HG03442 (cell line): ENCODE results near the gene HDAC4.
"Not testable (repeated sequence)": the region's sequence is repeated elsewhere in the genome, so short reads cannot be mapped to it uniquely, and the experiment has no call there.

Experiments
- ATAC-seq: cut with Tn5 transposase; IDR thresholded peaks from one replicate; pipeline ENCODE4 v1.9.1; 2021; ENCODE audit warnings: mild to moderate bottlenecking, moderate library complexity; ENCODE audit not compliant: unreplicated experiment

The HDAC4 gene

DNA sequence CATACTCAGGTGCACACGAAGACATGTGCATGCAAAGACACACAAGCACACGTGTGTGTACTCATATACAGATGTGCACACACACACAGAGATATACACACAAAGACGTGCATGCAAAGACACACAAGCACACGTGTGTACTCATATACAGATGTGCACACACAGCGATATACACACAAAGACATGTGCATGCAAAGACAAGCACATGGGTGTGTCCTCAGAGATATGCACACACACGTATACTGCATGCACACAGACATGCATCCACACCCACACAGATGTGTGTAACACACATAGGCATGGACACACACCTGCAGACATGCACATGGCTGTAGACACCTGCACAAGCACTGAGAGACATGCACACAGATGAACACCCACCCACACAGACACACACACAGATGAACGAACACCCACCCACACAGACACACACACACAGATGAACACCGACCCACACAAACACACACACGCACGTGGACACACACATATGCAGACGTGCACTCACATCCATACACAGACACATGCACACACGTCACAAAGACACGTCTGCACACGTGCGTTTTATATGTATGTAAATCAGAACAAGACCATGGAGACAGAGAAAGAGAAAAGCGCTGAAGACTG, 321.0 kb downstream of the HDAC4 start:
- no peak for ATAC-seq

DNA sequence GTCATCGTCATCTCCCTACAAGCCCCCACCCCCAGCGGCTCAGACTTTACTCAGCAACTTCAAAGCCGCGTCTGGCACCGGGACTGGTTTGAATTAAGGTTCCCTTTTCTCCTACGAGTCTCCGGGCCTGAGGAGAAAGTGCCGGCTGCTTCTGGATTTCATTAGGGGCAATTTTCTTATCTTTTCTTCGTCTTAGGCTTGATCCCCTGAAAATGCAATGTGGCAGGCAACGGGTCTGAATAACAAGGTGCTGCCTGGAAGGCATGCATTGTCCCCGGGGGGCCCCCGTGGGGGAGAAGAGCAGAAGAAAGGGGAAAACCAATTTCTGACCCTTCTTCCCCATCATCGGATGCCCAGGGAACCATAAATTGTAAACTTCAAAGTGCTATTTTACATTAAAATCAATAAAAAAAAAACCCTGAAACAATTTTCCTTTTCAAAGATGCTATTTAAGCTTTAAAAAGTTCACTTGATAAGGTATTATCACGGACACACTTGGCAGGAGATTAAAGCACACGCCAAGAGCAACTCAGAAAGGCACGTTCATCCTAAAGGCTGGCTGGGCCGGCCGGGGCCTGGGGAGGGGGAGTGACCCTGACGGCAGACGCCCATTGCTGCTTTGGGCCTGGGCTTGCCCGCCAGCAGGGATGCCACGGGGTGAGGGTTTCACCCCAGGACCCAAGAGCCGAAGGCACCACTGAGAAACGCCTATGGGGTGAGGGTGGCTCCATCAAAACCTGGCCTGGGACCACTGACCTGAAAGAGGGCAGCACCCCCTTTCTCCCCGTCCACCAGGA, 322.5 kb downstream of the HDAC4 start:
- no peak for ATAC-seq

DNA sequence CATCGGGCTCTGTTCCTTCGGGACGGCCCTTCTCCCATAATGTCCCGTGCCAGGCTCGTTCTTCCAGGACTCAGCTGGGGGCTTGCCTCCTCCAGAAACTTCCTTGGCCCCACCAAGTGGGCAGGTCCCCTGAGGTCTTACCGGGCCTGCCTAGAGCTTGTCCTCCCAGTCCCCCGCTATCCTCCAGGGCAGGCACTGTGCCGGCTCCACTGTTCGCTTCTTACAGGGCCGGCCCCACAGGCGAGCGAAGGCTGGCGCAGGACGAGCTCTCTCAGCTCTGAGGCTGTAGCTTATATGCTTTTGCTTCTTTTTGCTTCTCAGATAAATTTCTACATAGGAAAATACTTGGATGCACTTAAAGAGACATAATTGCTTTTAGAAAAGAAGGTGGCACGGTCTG, 323.6 kb downstream of the HDAC4 start:
- no peak for ATAC-seq

DNA sequence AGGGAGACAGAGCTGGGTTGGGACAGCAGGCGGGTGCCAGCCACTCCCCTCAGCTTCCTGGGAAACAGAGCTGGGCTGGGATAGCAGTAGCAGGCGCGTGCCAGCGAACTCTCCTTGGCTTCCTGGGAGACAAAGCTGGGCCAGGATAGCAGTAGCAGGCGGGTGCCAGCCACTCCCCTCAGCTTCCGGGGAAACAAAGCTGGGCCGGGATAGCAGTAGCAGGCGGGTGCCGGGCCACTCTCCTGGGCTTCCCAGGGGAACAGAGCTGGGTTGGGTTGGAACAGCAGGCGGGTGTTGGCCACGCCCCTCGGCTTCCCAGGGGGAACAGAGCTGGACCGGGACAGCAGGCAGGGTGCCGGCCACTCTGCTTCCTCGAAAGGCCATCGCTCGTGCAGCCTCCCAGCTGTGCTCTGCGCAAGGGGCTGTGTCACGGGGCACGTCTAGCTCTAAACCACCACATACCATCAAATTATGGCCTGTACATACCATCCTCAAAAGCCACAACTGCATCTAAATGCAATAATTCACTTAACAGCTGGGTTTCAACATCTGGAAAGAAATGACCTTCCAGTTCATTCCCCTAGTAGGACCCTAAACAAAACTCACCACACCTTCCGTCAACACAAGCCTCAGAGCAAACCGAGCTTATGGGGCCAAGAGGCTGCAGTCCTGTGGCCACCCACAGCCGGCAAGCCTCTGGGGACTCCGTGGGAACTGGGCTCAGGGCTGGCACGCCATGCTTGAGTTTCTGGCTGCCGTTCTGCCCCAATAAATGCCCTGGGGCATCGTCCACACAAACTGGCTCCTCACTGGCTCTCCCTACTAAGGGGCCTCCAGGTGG, 324.7 kb downstream of the HDAC4 start:
- no peak for ATAC-seq

DNA sequence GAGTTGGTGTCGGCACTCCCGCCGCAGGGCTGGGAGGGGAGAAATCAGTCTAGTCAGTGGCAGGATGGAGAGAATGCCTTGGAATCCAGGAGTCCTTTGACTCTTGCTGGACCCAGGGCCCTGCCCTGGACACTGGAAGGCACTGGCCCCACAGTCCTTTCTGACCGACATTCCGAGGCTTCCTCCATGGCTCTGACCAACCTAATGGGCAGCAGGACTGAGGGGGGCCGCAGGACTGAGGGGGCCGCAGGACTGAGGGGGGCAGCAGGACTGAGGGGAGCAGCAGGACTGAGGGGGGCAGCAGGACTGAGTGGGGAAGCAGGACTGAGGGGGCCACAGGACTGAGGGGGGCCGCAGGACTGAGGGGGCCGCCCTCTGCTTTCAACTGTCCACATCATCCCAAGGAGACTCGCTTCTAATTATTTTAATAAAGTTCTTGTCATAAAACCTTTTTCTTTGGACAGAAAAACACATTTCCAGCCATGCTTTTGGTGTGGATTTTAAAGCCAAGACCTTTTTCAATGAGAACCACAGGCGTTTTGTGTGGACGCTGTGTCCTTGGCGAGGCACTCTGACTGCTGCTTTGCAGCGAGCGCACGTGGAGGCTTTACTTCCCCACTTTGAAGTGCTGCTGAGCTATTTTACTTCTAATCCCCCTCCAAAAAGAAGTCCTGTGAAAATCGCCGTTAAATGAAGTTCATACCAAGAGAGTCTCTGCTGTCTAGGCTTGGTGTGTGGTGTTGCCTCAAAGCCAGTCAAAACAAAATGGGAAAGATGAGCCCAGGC, 326.9 kb downstream of the HDAC4 start:
- no peak for ATAC-seq

DNA sequence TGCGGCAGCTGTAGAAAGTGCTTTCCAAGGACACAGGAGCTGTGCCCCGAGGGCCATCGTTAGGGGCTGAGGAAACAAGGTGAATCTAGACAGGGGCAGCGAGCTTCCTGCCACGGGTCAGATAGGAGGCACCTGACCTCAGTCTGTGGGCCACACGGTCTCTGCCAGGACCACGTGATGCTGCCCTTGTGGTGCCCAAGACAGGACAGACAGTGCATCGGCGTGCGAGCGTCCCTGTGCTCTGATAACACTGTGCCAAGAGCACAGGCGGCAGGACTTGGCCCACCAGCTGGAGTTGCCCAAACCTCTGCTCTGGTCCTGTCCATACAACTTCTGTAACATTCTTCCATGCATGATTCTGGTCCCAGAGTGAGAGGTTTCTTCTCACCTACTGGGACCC, 327.6 kb downstream of the HDAC4 start:
- no peak for ATAC-seq

DNA sequence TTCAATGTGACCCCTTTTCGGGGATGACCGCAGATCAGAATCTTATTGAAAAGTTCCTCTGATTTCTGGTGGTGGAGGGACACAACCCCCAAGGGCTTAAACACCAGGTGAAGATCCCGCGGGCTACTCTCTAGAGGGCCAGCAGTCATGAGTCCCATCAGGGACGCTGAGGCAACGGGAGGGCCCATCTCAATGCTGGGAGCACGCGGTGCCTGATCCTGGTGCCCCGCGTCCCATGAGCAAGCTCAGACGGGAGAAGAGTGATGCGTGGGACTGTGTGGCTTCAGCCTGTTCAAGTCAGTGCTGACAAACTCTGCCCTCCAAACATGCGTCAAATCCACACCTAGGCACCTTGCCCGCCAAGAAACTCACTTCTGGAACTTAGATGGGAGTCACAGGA, 328.0 kb downstream of the HDAC4 start:
- ATAC-seq: no peak

DNA sequence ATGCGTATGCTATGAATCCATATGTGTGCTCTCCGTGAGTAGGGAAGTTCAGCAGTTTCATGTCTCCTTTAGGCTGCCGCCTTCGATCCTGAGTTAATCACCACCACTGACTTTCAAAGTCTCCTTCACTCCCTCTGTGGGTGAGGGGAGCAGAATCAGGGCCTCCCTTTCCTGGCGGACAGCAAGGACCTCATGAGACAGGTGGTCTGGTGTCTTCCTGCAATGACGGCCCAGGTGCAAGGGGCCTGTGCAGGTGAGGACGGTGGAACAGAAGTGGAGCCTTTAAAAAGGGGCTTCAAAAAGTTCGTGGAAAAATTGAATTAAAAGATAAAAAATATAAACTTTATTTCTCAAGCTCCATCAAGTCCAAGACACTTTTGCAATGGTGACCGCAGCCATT, 330.4 kb downstream of the HDAC4 start:
- ATAC-seq: no peak

DNA sequence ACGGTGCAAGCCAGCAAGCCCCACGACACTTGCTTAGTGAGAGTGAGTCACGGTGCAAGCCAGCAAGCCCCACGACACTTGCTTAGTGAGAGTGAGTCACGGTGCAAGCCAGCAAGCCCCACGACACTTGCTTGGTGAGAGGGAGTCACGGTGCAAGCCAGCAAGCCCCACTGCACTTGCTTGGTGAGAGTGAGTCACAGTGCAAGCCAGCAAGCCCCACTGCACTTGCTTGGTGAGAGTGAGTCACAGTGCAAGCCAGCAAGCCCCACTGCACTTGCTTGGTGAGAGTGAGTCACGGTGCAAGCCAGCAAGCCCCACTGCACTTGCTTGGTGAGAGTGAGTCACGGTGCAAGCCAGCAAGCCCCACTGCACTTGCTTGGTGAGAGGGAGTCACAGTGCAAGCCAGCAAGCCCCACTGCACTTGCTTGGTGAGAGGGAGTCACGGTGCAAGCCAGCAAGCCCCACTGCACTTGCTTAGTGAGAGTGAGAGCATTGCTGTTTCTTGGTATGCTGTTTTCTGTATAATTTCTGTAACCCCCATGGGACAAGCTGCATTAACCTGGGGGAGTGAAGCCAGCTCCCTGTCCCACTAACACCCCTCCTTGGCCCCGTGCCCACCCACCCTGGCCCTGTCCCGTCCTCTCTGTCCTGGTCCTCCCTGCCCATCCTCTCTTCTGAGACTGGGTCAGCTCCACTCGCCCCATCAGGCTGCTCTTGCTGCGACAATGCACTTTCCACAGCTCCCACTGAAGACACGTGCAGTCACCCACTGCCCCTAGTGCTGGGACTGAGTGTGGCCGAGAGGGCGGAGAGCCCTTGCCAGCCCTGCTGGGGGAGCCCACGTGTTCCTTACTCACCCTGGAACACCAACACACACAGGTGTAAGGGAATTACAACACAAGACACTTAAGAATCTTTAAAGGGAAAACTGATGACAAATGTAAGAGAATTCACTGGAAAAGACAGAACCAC, 331.2 kb downstream of the HDAC4 start:
- ATAC-seq: not testable (repeated sequence)

DNA sequence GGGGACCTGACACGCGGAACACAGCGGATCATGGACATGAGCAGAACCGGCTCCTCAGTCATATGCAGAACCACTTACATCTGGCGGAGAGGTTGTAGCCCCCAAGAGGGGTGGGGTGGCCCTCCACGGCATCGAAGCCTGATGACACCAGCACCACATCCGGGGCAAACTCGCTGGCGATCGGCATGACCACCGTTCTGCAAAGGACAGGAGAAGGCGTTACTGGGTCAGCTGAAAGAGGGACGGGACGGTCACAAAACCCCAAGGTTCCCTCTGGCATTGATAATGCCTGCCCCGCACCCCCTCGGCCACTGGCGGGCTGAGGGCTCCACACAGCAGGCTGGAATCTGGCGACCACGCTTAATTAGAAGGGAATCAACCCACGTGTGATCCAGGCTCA, 332.4 kb downstream of the HDAC4 start:
- ATAC-seq: no peak

DNA sequence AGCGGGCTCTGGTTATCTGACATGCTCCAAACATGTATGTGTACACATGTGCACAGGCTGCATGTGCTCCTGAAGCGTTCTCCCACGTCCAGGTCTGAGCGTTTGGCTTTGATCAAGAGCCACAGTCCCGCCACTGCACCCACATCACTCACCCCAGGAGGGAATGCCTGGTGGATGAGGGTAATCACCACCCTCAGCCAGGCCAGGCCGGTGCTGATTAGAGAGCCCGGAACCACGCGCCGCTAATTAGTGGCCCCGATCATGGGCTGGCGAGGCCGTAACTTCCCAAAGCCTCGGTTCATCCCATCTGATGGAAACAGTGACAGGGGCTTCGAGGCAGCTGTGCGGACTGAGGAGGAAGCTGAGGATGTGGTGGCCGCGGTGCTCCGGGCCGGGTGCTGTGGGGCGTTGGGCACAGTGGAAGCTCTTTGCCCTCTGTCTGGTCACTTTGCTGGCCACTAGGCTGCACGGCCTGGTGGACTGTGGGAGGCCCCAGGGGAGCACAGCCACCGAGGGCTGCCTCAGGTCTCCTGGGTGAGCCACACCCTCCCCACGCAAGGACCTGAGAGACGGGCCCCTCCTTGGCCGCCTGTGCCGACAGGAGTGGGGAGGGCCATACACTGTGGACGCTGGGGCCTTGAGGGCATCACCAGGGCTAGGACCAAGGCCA, 333.5 kb downstream of the HDAC4 start:
- no peak for ATAC-seq

DNA sequence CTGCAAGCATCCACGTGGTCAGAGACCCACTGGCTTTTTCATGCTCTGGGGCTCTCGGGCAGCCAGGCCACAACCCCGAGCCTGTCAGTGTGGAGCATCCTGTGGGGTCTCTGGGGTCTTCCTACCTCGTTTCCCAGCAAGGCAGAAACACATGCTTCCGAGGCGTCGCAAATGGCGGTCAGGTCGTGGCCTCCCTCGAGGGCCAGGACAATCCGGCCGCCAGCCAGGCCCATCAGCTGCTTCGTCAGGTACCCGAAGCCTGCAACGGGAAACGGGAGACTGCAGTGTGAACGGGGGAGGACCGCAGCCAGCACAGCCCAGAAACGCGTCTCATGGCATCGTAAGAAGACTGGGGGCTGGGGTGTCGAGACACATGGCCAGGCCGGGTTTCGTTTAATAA, 334.2 kb downstream of the HDAC4 start:
- ATAC-seq: no peak

DNA sequence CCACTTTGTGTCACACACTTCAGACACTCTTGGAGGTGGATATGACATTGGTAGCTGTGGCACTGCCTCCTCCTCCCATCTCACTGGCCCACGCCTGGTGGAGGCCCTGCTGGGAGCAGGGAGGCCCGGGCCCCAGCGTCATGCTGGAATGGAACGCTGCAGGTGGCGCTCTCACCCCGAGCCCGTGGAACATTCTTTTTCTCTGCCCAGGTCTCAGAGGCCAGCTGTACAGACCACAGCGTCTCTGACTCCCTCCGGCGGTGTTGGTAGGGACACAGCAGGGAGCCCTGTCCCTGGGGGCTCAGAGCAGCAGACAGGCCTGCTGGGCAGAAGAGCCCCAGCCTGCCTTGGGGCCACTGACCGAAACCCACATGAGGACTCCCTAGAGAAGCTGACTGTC, 334.9 kb downstream of the HDAC4 start:
- ATAC-seq: no peak

DNA sequence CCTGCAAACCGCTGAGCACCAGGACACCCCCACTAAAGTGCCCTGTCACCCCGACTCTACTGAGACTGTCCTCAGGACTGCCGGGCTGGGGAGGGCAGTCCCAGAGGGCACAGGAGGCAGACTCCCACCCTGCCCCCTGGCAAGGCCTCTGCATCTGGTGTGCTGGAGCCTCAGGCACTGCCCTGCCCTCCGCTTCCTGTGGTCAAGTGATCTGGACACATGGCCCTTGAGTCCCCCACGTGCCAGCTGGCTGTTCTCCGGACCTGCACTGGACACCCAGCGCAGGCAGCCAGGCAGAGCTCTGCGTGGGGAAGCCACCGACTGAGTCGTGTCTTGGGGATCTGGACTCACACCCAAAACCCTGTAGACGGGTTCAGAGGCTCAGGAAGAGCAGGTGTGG, 335.3 kb downstream of the HDAC4 start:
- no peak for ATAC-seq

DNA sequence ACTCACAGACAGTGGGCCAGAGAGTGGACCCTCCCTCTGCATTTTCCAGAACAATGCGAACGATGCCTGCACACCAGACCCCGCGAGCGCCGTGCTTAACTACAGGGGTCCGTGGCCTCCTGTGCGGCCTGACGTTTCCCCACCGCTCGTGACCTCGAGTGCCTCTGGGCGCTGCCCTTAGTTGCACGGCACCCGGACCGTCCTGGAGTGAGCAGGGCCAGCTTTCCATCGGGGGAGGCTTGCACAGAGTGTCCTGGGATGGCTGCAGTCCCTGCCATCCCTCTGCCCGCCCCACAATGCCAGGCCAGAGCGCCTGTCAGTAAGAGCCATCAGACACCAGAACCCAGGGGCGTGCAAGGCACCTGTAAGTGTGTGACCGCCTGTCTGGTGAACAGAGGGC, 335.9 kb downstream of the HDAC4 start:
- ATAC-seq: no peak

DNA sequence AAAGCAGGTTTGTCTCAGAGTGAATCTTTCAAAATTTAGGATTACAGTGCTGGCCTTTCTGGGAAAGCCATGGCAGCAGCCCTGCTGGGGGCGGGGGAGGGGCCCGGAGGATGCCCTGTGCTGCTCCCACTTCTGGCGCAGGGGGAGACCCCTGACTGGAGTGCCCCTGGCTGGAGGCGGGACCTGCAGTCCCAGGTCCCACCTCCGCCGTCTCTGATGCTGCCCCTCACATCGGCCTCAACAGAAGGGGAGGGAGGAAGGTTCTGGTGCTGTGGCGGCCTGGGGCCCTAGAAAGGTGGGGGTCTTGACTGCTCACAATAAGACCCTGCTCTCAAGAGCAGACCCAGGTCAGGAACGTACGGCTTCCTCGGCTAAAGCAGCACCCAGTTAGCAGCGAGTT, 336.6 kb downstream of the HDAC4 start:
- ATAC-seq: no peak

DNA sequence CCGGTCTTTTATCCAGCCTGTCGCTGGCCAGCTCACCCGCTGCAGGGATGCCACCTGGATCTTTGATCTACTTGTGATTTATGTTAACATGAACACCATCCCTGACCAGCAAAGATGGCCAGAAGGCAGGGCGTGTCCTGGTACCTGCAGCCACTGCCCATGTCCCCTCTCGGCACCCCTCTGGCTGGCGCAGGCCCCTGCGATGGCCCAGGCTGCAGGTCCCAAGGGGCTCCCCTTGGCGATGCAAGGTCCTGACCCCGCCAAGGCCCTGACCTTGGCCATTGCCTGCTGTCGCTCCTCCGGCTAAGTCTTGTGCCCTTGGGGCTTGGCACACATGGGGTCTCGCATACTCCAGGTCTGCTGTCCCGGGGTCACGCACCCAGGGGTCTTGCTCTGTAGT, 338.1 kb downstream of the HDAC4 start:
- ATAC-seq: no peak

DNA sequence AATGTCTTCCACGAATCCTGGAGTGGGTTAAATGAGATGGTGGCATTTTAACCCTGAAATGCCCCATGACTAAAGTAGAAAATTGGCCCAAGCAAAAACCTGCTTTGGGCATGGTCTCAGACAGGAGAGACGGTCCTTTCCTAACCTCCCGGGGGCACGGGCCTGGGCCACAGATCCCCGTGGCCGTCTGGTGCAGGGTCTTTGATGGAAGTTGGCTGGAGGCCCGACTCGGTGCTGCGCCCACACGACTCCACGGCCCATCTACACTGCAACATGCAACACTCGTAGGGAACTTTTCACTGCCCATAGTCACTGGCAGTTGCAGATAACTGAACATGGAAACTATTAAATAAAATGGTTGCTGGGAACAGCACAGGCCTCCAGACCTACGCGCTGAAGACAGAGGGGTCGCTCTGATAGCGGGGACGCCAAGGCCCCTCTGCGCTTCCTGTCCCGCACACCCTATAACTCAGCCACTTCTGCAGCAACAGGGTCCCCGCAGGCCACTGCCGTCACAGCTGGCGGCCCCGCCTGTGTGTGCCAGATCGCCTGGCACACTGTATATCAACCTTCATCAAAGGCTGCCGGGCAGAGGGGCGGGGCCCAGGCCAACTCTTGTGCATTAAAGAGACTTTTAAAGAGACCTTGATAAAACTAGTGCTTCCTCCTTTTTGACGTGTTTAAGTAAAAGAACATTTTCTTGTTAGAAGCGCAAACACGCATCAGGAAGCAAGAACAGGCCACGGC, 338.8 kb downstream of the HDAC4 start:
- ATAC-seq: no peak
